H9 (cell line): ENCODE measurements around the gene RBM19. TPM values are rescaled to one million over a fixed set of nuclear protein-coding genes. Genes with fewer than 3 reads are reported as not detected.

Experiments used
- DNase-seq: peaks from one replicate; pipeline ENCODE4 v3.0.0-alpha.2; 2017
- H2AFZ ChIP-seq: one replicate; pipeline ENCODE4 v1.6.1; 2013; ENCODE audit warnings: mild to moderate bottlenecking, low read length, control low read depth, moderate library complexity
- H2AK5ac ChIP-seq: 2 replicates; pipeline ENCODE4 v1.6.1; 2013; ENCODE audit warnings: low read length, control low read depth, mixed read lengths; ENCODE audit not compliant: insufficient read length
- H2BK120ac ChIP-seq: one replicate; pipeline ENCODE4 v1.6.1; 2013; ENCODE audit warnings: low read depth, mild to moderate bottlenecking, low read length, control low read depth, inconsistent platforms; ENCODE audit not compliant: poor library complexity, severe bottlenecking
- H2BK12ac ChIP-seq: 2 replicates; pipeline ENCODE4 v1.6.1; 2013; ENCODE audit warnings: low read length, control low read depth, mixed read lengths, low read depth; ENCODE audit not compliant: insufficient read length
- H2BK15ac ChIP-seq: 2 replicates; pipeline ENCODE4 v1.6.1; 2013; ENCODE audit warnings: low read depth, low read length, control low read depth
- H2BK20ac ChIP-seq: one replicate; pipeline ENCODE4 v1.6.1; 2013; ENCODE audit warnings: low read depth, mild to moderate bottlenecking, low read length, control low read depth, inconsistent platforms; ENCODE audit not compliant: poor library complexity, severe bottlenecking
- H2BK5ac ChIP-seq: 2 replicates; pipeline ENCODE4 v1.6.1; 2013; ENCODE audit warnings: low read length, control low read depth, mixed read lengths; ENCODE audit not compliant: insufficient read length
- H3K14ac ChIP-seq: 2 replicates; pipeline ENCODE4 v1.6.1; 2013; ENCODE audit warnings: low read length, control low read depth; ENCODE audit not compliant: insufficient read depth
- H3K18ac ChIP-seq: 2 replicates; pipeline ENCODE4 v1.6.1; 2013; ENCODE audit warnings: low read depth, mild to moderate bottlenecking, mixed read lengths, low read length, control low read depth; ENCODE audit not compliant: insufficient read length
- H3K23ac ChIP-seq: 2 replicates; pipeline ENCODE4 v1.6.1; 2013; ENCODE audit warnings: low read length, control low read depth, mixed read lengths, low read depth; ENCODE audit not compliant: insufficient read length
- H3K23me2 ChIP-seq: 2 replicates; pipeline ENCODE4 v1.6.1; 2013; ENCODE audit warnings: low read depth, mild to moderate bottlenecking, mixed read lengths, low read length, control low read depth; ENCODE audit not compliant: insufficient read length, poor library complexity, severe bottlenecking
- H3K27ac ChIP-seq: 2 replicates; pipeline ENCODE4 v1.5.1; 2013; ENCODE audit warnings: low read length, control low read depth, mixed read lengths, low read depth; ENCODE audit not compliant: insufficient read length
- H3K27me3 ChIP-seq: 2 replicates; pipeline ENCODE4 v1.6.1; 2013; ENCODE audit warnings: low read length, control low read depth, inconsistent platforms; ENCODE audit not compliant: insufficient read depth
- H3K4ac ChIP-seq: 2 replicates; pipeline ENCODE4 v1.6.1; 2013; ENCODE audit warnings: low read depth, mild to moderate bottlenecking, control low read depth, inconsistent platforms, low read length, moderate library complexity
- H3K4me1 ChIP-seq: 2 replicates; pipeline ENCODE4 v1.6.1; 2013; ENCODE audit warnings: low read length, control low read depth, inconsistent platforms; ENCODE audit not compliant: insufficient read depth
- H3K4me2 ChIP-seq: 2 replicates; pipeline ENCODE4 v1.6.1; 2013; ENCODE audit warnings: low read length, control low read depth, mixed read lengths; ENCODE audit not compliant: insufficient read length, insufficient read depth
- H3K56ac ChIP-seq: 2 replicates; pipeline ENCODE4 v1.6.1; 2013; ENCODE audit warnings: low read depth, mild to moderate bottlenecking, mixed read lengths, low read length, control low read depth; ENCODE audit not compliant: insufficient read length
- H3K79me1 ChIP-seq: 2 replicates; pipeline ENCODE4 v1.6.1; 2013; ENCODE audit warnings: low read depth, mild to moderate bottlenecking, moderate library complexity, low read length, control low read depth, inconsistent platforms; ENCODE audit not compliant: insufficient read depth, poor library complexity, severe bottlenecking
- H3K79me2 ChIP-seq: 2 replicates; pipeline ENCODE4 v1.6.1; 2013; ENCODE audit warnings: low read length, control low read depth, inconsistent platforms; ENCODE audit not compliant: insufficient read depth
- H3K9ac ChIP-seq: 2 replicates; pipeline ENCODE4 v1.6.1; 2013; ENCODE audit warnings: low read length, control low read depth, mixed read lengths; ENCODE audit not compliant: insufficient read length; ENCODE audit errors: extremely low read depth
- H3K9me3 ChIP-seq: one replicate; pipeline ENCODE4 v1.6.1; 2013; ENCODE audit warnings: low read depth, low read length, inconsistent platforms; ENCODE audit not compliant: control insufficient read depth
- H3T11ph ChIP-seq: one replicate; pipeline ENCODE4 v1.6.1; 2013; ENCODE audit warnings: mild to moderate bottlenecking, low read length, control low read depth, inconsistent platforms
- H4K20me1 ChIP-seq: one replicate; pipeline ENCODE4 v1.6.1; 2013; ENCODE audit not compliant: control insufficient read depth, insufficient read length, insufficient read depth
- H4K5ac ChIP-seq: 2 replicates; pipeline ENCODE4 v1.6.1; 2013; ENCODE audit warnings: low read depth, mild to moderate bottlenecking, mixed read lengths, low read length, control low read depth; ENCODE audit not compliant: insufficient read length
- H4K8ac ChIP-seq: replicated peaks from 2 replicates; pipeline ENCODE4 v1.6.1; 2013; ENCODE audit warnings: low read length, control low read depth, mixed read lengths, low read depth; ENCODE audit not compliant: insufficient read length
- H4K91ac ChIP-seq: 2 replicates; pipeline ENCODE4 v1.6.1; 2013; ENCODE audit warnings: low read depth, mild to moderate bottlenecking, moderate library complexity, mixed read lengths, low read length, control low read depth; ENCODE audit not compliant: insufficient read length
- H3K27ac Mint-ChIP-seq, 3 experiments: 2 replicates in 2 of 3; 3 replicates in 1 of 3; pipeline ENCODE4 v1.8.0; 2020 to 2021; ENCODE audit warnings: mixed read lengths in 3 of 3, mild to moderate bottlenecking in 1 of 3, moderate library complexity in 1 of 3
- H3K27me3 Mint-ChIP-seq: 2 replicates; pipeline ENCODE4 v1.8.0; 2021; ENCODE audit warnings: low read depth, mild to moderate bottlenecking, moderate library complexity, mixed read lengths
- H3K36me3 Mint-ChIP-seq, 3 experiments: 2 replicates in 2 of 3; 3 replicates in 1 of 3; pipeline ENCODE4 v1.8.0; 2020 to 2021; ENCODE audit warnings: low read depth in 3 of 3, mixed read lengths in 3 of 3; ENCODE audit not compliant: insufficient read depth in 1 of 3
- H3K4me1 Mint-ChIP-seq, 2 experiments: 2 replicates each; pipeline ENCODE4 v1.8.0; 2020; ENCODE audit warnings: mixed read lengths in 2 of 2
- H3K4me3 Mint-ChIP-seq, 2 experiments: 2 replicates in 1 of 2; 3 replicates in 1 of 2; pipeline ENCODE4 v1.8.0; 2020 to 2021; ENCODE audit warnings: mild to moderate bottlenecking in 2 of 2, mixed read lengths in 2 of 2, moderate library complexity in 1 of 2
- H3K9me3 Mint-ChIP-seq, 2 experiments: 2 replicates in 1 of 2; 3 replicates in 1 of 2; pipeline ENCODE4 v1.8.0; 2020; ENCODE audit warnings: mild to moderate bottlenecking in 2 of 2, mixed read lengths in 2 of 2, moderate library complexity in 1 of 2
- CTCF ChIP-seq: fragments of 200-600 bp; sonication (generic); conservative IDR thresholded peaks from 3 replicates; pipeline ENCODE4 v1.8.0; 2021; ENCODE audit warnings: antibody characterized with exemption, mild to moderate bottlenecking
- WGBS: extraction: QIAGEN DNeasy Blood & Tissue Kit; methylation state at CpG from one replicate; pipeline ENCODE4 v1.1.7; 2013; ENCODE audit warnings: missing lambda C conversion rate, low lambda C conversion rate, mixed read lengths; ENCODE audit not compliant: insufficient read length; ENCODE audit errors: extremely low coverage; 5-methylcytosine and 5-hydroxymethylcytosine counted together
- total RNA-seq: library from RNA; stranded (reverse); gene quantifications from 2 replicates; pipeline ENCODE4 v1.2.1, GENCODE V29; 2021

Gene RBM19
- total RNA-seq, 1 experiment from 2014 or later = 32.2 TPM

GRCh38 chr12:113788020-113788856 lies 177.9 kb downstream of the RBM19 start:
- H4K91ac ChIP-seq = no peak overlapping the region
- H4K8ac ChIP-seq = no peak overlapping the region
- no peak overlapping the region for H3K23ac ChIP-seq
- no peak overlapping the region for H3K56ac ChIP-seq
- H3T11ph ChIP-seq = no peak overlapping the region
- no peak overlapping the region for H2BK120ac ChIP-seq
- H3K27me3 ChIP-seq = no peaks in the 10 kb centered on the region
- H4K5ac ChIP-seq = no peak overlapping the region
- peaks cover 4 to 19% of the 10 kb centered on the region in 2 experiments; a peak in 4 of 5 replicates for H3K9me3 Mint-ChIP-seq
- no peak overlapping the region for H3K4me3 Mint-ChIP-seq
- H3K14ac ChIP-seq = no peak overlapping the region
- H3K27me3 Mint-ChIP-seq = peaks cover 43% of the 10 kb centered on the region
- H2AFZ ChIP-seq = no peak overlapping the region
- no peak overlapping the region for H2AK5ac ChIP-seq
- H3K79me1 ChIP-seq = no peaks in the 10 kb centered on the region
- H4K20me1 ChIP-seq = no peaks in the 10 kb centered on the region
- H3K27ac ChIP-seq = no peak overlapping the region
- no peak overlapping the region for H3K18ac ChIP-seq
- WGBS = no CpG with 5 or more reads among the region's 5 CpGs
- peak overlapping the region in 1 of 3 experiments; percentile 29; a peak in 2 of 7 replicates for H3K27ac Mint-ChIP-seq
- peaks cover 0 to 7% (median 2%) of the 10 kb centered on the region in 3 experiments; a peak in 2 of 7 replicates for H3K36me3 Mint-ChIP-seq
- no peak for TF ChIP-seq CTCF
- H2BK20ac ChIP-seq = no peak overlapping the region
- no peaks in the 10 kb centered on the region for H3K23me2 ChIP-seq
- no peaks in the 10 kb centered on the region for H3K9me3 ChIP-seq
- no peaks in the 10 kb centered on the region for H3K79me2 ChIP-seq
- DNase-seq = no peak
- no peak overlapping the region for H3K9ac ChIP-seq
- H3K4ac ChIP-seq = no peak overlapping the region
- no peaks in the 10 kb centered on the region for H3K4me1 ChIP-seq
- no peak overlapping the region for H3K4me2 ChIP-seq
- H3K4me1 Mint-ChIP-seq = peaks cover 6 to 11% of the 10 kb centered on the region in 2 experiments
- H2BK5ac ChIP-seq = no peak overlapping the region
- no peak overlapping the region for H2BK15ac ChIP-seq
- H2BK12ac ChIP-seq = no peak overlapping the region
